Measurements from ENCODE around the gene SF3B4.

SF3B4 gene

GRCh38 chr1:149932474-149932873, 4.9 kb upstream of the SF3B4 start:
- DNase-seq, result no peak

- no peak for DNase-seq
Observed at GRCh38 chr1:149931212-149931790, 3.7 kb upstream of the SF3B4 start.

- no peak for DNase-seq
Observed at GRCh38 chr1:149929856-149930255, 2.3 kb upstream of the SF3B4 start.

GRCh38 chr1:149928401-149928724, 760 bp upstream of the SF3B4 start:
- no peak for DNase-seq

- no peak for DNase-seq
Observed at GRCh38 chr1:149927056-149927562, 494 bp downstream of the SF3B4 start.

- no peak for DNase-seq
Observed at GRCh38 chr1:149926296-149926695, 1.3 kb downstream of the SF3B4 start.

- no peak for DNase-seq
Observed at GRCh38 chr1:149925751-149926150, 1.9 kb downstream of the SF3B4 start.

- DNase-seq, result no peak
Observed at GRCh38 chr1:149925345-149925744, 2.3 kb downstream of the SF3B4 start.

GRCh38 chr1:149923626-149924025, 4.0 kb downstream of the SF3B4 start:
- no peak for DNase-seq

- peak; percentile 55 for DNase-seq
Observed at GRCh38 chr1:149917571-149918144, 9.9 kb downstream of the SF3B4 start, which contains the start of gene SV2A. Gene SV2A (minus strand): TSS chr1:149917844. CDS start chr1:149913840, 4,004 bp downstream.

- no peak for DNase-seq
Observed at GRCh38 chr1:149916898-149917252, 10.7 kb downstream of the SF3B4 start.

GRCh38 chr1:149916193-149916897, 11.3 kb downstream of the SF3B4 start:
- no peak for DNase-seq

- DNase-seq, result no peak
Observed at GRCh38 chr1:149915429-149916192, 12.0 kb downstream of the SF3B4 start.

GRCh38 chr1:149914545-149914944, 13.1 kb downstream of the SF3B4 start:
- no peak for DNase-seq

- DNase-seq, result no peak
Observed at GRCh38 chr1:149906570-149907075, 21.0 kb downstream of the SF3B4 start.

GRCh38 chr1:149903836-149904491, 23.6 kb downstream of the SF3B4 start:
- DNase-seq, result no peak

- peak; percentile 84 for DNase-seq
Observed at GRCh38 chr1:149899460-149900284, 27.9 kb downstream of the SF3B4 start, which contains the start of gene BOLA1. Gene BOLA1 (plus strand): TSS chr1:149899568. CDS start chr1:149900060, 492 bp downstream.

- DNase-seq, result no peak
Observed at GRCh38 chr1:149896575-149896974, 31.0 kb downstream of the SF3B4 start.

GRCh38 chr1:149888999-149889289, 38.7 kb downstream of the SF3B4 start:
- no peak for DNase-seq

- peak; percentile 87 for DNase-seq
Observed at GRCh38 chr1:149888247-149888998, 39.2 kb downstream of the SF3B4 start.

Measured in CD4-positive, alpha-beta T cell treated with Interleukin-12 subunit alpha and Interleukin-12 subunit beta, for 1 hour (primary cell).